OCI-M1 (cell line): Measurements from ENCODE around the gene LRCH1.

ENCODE experiments used
- DNase-seq: peaks from one replicate; lab custom pipeline; 2025; lab: John Stamatoyannopoulos, UW

Gene LRCH1

DNA sequence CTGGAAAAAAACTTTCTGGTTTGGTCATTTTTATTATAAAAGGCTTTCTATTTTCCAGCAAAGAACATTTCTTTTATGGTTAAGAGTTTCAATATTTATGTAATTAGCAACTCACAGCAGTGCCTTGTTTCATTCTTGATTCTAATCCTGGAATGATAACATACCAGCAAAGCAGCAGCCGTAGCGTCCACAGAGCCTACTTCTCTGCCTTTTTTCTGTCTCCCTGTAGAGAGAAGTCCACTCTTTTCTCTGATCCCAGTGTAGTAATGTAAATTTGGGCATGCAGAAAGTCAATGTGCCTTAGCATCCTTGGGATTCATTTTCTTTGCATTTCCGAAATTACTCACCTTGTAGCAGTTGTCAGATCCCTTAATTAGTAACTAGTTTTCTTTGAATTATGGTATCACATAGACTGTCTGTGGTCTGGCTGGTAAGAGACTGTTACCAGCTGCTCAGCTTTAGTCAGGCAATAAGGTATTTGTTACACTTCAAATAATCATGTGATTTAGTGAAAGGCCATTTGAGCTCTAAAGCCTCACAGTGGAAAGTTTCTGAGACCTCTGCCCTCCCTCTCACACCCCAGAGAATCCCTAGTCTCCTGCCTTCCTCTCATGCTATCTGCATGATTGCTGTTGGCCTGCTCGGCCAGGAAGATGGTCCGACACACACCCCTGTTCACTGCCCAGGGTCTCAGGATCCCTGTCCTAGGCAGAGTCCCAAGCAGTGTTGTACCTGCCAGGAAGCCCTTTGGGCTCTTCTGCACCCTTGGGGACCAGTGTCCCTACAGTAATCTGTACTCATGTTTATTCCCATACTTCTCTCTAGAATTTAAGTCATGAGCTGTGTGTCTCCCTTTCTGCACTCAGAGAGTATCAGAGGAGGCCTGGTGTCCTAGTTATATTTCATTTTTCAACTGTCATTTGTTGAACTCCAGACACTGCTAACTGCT is 86.3 kb downstream of the LRCH1 start:
- DNase-seq = no peak

DNA sequence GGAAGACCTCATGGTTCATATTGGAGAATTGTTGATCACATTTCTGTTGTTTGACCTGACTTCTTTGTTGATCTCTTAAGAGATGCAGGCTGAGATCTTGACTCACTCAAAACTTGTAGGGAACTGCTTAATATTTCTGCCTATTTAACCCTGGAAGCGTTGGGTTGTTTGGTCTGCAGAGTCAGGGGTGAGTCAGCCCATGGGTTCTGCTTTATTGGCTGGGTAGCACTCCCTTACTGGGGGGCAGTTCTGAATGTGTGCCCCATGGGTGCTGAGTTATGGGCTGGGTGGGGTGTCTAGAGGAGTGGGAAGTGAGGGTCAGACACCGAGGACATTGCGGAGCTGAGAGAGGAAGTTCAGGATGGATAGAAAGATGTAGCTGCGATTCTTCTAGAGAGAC is 87.9 kb downstream of the LRCH1 start:
- no peak for DNase-seq

DNA sequence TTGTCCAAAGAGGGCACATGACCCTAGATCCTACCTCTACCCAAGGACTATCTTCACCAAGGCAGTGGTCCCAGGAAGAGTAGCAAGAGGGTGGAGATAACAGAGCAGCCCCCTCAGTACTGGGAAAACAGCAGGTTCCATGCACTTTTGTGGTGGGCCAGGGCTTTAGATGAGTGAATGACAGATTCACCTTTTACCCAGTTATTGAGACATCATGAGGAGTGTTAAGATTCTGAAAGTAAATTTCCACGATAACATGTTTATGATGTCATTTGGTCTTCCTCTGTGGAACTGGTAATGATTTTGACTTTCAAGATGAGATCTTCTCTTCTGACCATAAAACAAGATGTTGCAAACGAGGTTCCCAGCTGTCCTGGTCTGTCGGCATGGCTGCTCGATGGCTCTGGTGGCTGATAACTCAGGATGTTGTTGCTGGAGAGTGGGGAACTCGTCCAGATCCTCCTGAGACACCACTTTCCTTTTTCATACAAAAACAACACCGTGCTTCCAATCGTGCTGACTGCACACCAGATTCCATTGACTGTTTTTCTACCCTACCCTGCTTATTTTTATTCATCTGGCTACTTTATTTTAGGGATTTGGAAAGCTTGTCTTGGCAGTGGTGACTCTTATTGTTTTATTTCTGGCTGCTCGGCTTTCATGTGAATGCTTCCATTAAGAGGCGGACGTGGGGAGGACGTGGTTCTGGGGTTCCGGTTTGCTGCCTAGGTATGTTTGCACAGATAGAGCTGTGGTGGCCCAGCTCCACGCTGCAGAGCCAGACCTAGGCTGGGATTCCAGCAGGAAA is 88.5 kb downstream of the LRCH1 start:
- DNase-seq = no peak

DNA sequence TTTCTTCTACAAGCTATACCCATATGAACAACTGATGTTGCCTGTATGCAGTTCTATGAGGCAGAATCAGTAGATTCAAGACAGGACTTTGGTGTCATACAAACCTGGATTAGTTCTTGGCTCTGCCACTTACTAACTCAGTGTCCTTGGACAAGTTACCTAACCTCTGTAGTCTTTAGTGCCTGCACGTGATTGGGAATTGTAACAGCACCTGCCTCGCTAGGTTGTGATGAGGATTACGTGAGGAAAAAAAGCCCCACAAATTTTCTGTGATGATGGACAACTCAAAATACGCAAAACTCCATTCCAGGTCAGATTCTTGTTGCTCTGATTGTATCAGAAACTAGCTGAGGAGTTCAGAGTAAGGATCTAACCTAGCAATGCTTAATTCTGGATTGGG is 89.3 kb downstream of the LRCH1 start:
- DNase-seq = no peak

DNA sequence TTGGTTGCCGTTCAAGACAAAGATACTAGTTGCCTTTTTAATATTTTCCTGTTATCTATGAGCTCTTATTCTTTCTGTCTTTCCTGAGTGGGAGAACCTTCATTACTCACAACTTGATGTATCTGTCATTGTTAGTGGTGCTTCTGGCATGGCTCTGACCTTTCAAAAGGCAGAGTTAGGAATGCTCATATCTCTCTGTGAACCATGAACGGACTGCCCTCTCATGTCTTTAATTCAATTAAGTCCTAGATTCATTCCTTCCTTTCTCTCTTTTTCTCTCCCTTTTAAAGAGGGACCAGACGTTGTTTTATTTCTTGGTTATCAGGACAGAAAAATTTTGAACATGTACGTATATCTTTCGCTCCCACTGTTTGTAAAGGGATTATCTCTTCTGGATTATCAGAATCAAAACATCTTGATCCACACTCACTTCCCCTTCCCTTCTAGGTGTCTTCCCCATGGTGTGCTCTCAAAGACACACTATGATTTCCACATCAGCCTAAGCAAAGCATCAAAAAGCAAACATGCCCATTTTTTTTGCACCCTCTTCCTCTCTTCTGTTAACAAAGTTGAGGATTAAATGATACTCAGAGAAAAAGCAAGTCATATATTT is 90.3 kb downstream of the LRCH1 start:
- peak; percentile 14 for DNase-seq

DNA sequence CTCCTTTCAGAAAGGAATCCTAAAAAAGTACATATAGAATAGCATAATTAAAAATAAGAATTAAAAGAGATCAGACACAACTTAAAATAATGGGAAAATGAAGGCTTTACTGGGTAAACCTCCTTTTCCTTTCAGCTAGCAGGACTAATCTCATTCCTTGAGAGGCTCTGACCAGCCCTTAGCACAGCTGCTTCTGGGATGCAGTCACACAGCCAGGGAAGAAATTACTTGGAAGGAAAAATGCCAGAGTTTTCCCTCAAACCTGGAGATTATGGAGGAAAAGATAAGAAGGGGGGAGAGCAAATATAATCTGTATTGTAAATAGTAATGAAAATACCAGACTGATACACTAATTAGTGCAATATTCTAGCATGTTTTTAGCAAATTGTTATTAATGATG is 91.8 kb downstream of the LRCH1 start:
- DNase-seq = no peak

DNA sequence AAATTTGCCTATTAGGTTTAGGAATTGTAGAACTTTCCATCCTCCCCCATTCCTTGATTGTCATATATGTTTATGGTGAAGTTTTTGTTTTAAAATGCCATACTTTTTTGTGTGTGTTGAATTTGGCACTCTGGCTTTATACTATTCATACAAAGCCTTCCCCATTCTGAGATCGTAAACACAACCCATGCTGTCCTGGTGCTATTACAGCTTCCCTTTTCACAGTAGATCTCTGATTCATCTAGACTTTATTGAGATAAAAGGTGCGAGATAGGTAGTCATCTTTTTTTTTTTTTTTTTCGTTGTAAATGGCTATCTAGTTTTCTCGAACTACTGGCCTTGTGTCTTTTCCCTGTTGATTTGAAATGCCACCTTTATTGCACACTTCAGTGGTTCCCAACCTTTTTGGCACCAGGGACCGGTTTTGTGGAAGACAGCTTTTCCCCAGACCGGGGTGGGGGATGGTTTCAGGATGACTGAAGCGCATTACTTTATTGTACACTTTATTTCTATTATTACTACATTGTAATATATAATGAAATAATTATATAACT is 94.6 kb downstream of the LRCH1 start:
- DNase-seq = no peak

DNA sequence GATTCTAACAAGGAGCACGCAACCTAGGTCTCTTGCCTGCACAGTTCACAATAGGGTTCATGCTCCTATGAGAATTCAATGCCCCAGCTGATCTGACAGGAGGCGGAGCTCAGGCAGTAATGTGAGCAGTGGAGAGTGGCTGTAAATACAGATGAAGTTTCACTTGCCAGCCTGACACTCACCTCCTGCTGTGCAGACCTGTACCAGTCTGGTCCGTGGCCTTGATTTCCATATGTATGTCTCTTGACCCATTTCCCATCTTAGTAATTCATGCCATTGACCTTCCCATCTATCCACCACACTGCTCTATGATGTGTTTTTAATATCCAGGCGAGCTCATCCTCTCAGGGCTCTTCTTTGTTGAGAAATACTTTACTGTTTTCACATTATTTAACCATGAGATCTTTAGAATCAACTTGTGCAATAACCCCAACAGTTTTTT is 95.2 kb downstream of the LRCH1 start:
- DNase-seq = peak; percentile 73

DNA sequence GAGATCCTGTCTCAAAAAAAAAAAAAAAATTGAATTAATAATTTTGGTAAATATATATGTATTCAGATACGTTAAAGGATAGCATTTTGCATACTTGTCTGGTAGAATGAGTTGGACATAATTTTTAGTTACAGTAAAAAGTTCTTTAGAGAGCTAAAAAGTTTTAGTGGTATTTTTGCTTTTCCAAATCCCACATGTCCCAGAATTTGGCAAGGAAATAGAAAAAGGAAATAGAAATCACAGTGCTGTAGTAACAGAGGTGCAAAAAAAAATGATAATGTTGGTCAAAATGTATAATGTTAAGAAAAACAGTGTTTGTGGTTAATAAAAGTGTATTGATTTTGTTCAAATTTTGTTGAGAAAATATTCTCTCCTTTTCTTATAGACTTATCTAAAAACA is 96.8 kb downstream of the LRCH1 start:
- DNase-seq = no peak

DNA sequence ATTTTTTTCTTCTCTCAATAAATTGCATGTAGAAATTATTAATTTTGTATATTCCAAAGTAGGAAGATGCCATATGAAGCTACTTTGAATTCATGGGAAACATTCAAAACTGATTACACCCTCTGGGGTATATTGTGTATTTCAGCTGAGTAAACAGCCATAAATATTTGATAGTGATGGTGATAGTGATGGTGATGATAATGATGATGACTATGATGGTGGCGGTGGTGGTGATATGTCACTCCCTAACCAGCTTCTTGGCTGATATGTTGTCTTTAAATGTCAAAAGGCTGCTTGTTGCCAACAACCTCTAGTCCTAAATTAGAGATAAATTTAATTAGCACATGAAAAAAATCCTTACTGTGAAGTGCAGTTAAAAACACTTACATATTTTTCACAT is 102.0 kb downstream of the LRCH1 start:
- DNase-seq = no peak

DNA sequence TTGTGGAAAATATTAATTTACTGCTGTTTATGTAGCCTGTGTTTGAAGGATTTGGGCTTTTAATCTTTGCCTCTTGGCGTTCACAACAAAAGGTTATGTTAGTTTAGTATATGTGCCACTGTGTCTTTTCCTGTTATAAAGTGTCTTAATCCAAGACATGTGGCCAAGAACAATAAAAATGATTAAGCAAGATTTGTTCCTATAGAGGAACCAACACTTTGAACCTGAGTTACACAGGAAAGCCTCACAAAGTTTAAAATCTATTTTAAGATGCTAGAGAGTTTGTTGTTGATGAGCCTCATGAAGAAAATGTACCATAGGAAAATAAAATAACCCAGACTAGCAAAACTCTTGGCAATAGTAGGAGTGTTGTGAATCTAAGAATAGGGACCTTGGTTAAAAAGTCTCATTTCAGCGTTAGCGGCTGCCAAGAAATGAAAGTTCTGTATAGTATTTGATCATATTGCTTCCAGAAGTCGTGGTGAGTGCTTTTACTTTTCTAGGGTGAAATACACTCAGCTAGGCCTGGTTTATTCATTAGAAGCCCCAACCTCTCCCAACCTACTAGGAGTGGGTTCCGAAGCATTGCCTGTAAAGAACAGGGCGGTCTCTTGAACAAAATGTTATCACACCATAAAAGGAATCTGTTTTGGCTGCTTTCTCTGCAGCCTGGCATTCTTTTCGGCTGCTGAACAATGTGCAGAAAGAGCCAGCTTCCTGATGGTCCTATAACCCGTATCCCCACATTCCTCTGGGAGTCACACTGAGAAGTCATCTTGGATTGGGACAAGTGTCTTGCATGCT is 102.6 kb downstream of the LRCH1 start:
- no peak for DNase-seq

DNA sequence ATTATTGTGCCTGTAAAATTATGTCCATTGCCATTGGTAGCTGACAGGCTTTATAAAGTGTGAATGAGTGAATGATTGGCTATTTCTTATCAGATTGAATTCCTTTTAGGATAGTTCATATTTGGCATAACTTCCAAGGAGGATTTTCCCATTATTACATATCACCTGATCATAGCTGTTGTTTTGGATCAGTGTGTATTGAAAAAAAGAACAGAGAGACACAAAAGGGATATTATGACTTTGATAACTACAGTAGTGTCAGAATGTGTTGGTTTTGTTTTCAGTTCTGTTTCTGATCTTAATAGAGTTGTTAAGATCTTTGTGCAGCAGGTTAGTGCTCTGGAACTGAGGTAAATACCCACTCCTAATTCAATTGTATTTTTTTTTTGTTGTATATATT is 103.8 kb downstream of the LRCH1 start:
- DNase-seq = no peak

DNA sequence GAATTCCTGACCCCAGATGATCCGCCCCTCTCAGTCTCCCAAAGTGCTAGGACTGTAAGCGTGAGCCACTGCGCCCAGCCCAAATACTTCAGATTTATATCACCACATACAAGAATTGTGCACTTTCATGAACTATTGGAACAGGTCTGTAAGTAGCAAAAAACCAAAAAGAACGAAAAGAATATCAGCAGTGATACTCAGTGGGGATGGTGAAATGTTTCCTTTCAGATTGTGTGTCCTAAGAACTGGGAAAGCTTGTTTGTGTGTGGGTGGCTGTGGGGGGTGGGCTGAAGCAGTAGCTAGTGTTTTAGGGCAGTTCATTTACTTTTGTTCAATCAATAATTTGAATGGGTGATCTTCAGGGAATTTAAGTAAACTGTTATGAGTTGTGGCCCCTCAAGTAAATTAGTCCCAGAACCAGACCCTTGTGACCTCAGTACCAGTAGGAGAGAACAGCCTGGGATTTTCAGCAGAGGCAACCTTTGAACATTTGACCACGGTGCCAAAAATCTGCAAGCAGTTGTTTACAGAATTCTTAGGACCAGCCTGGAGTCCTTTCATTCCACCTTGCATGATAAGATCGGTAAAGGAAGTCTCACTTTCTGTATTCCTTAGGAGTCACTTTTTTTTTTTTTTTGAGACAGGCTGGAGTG is 106.6 kb downstream of the LRCH1 start:
- DNase-seq = no peak

DNA sequence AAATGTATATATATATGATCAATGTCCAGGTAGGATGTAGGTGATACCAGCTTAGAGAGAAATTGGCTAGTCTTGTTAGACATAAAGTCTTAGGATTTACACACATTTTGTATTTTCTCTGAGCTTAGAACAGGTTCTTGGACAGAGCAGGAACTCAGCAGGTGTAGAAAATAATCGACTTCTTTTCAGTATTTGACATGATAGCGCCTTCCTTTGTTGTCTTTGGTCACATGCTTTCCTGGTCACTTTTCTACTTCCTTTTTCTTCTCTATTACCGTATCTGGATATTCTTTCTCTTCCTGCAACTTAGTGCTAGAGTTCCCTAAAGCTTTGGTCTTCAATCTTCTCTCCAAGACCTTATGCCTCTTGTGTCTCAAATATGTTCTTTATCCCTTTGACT is 107.4 kb downstream of the LRCH1 start:
- peak; percentile 20 for DNase-seq

DNA sequence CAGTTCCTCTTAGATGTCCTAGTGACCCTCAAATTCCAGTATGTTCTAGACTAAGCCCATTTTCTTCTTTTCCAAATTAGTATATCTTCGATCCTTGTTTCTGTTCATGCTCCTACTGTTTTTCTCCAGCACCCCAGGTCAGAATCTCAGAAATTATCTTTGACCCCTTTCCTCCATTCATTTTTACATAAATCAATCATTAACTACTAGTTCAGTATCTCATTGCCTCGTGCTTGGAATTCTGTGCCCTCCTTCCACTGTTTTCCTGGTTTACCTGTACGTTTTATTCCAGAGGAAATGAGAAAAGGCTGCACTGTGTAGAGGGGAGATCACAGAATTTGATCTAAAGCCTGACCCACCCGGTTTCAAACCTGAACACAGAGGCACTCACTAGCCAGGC is 107.9 kb downstream of the LRCH1 start:
- no peak for DNase-seq

DNA sequence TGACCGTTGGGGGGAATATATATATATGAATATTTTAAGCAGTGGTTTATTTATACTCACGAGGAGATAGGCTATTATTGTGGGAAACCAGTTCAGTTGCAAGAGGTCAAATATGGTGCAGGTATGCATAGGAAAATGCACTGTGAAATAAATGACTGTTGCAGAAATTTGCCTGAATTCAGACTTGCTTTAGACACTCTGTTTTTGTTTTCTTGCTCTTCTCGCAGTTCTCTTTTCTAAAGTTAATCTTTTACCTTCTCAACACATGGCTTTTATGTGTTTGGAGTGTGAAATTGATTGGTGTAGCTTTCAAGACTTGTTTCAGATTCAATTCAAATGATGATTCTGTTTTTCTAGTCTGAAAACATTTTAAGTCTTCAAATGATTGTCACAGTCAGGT is 109.7 kb downstream of the LRCH1 start:
- no peak for DNase-seq

DNA sequence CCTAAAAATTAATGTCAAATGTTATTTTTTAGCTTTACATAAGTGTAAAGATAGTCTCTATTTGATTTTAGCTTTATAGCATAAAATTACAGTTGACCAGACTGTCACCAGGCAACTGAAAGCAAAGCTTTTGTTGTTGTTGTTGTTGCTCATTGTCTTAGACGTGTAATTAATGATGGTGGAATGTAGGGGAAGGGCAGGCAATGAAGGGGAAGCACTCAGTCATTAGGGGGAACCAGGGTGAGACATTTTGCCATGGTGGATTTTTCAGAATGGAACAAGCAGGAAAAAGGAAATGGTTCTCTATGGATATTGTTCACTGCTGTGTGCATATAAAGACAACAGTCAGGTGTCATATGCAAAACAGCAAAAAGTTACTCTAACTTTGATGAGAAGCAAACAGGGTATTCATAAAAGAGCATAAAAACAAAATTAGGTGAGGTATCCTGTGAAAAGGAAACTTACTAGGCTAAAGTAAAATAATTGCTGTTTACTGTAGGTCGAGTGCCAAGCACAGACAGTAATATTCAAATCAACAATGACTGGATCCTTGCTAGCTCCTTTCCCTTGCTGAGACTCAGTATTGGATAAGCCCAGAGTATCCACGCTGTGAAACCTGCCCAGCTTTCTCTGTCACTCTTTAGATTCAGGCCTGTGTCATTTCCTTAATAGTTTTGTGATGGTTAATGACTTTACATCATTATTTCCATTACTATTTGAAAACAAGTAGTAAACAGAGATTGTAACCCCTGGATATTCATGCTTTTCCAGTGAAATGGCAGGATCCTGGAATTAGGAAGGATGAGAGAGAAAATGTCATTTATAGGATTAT is 110.5 kb downstream of the LRCH1 start:
- DNase-seq = no peak

DNA sequence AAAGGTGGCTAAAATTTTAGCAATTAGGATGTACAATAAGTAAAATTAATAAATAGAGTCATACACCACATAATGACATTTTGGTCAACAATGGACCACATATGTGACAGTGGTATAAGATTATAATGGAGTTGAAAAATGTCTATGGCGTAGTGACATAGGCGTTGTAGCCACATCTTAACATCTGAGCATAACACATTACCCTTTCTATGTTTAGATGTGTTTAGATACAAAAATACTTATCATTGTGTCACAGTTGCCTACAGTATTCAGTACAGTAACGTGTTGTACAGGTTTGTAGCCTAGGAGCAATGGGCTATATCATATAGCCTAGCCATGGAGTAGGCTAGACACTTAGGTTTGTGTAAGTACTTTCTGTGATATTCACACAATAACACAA is 111.2 kb downstream of the LRCH1 start:
- DNase-seq = no peak

DNA sequence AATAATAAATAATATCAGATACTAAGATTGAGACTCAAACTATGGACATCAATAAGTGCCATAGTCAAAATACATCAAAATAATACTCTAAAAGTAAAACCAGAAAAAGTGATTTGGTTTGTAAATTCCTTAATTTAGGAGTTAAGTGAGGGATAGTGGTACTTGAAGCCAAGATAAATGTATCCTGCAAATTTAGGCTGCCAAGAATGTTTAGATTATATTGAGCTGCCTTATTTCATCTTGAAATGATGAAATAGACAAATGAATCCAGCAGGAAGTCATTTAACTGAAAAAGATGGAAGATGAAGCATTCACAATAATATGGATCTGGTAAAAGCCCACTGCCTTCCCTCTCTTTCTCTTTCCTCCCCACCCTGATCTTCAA is 112.3 kb downstream of the LRCH1 start:
- DNase-seq = no peak
